ENCODE results near the gene UTP3. TPM values are rescaled to one million over a fixed set of nuclear protein-coding genes. Genes with fewer than 3 reads are reported as not detected.
"Not testable (repeated sequence)": the region's sequence is repeated elsewhere in the genome, so short reads cannot be mapped to it uniquely, and the experiment has no call there.

The UTP3 gene
- total RNA-seq, 1 donor = 14.5 TPM

DNA sequence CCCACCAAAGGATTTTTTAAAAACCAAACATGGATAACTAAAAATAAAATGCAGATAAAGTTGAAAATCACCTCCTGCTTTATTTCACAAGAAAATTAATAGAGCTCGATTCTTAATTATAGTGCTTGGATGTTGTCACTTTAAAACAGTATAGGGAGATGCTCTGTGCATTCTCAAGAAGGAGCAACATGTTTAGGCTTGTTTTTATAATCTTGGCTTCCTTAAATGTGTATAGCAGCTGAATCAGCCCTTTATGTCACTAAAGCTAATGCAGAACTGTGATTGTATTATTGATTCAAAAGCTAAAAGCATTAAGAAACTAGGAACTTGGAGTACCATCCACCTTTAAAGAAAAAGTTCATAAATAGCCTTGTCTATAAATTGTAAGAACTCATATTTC lies 12.9 kb downstream of the UTP3 start:
- H3K9me3 ChIP-seq (ENCODE audit: low read depth, low read length) = no peaks in the 10 kb centered on the region
- no peak overlapping the region for H3K4me2 ChIP-seq (ENCODE audit: insufficient read depth, low read length)
- no peak overlapping the region for H2AFZ ChIP-seq (ENCODE audit: low read length)
- H3K4me3 ChIP-seq (ENCODE audit: insufficient read depth, low read length) = no peak overlapping the region
- H3K79me2 ChIP-seq (ENCODE audit: insufficient read depth, low read length) = no peaks in the 10 kb centered on the region
- TF ChIP-seq, protein P1, sequence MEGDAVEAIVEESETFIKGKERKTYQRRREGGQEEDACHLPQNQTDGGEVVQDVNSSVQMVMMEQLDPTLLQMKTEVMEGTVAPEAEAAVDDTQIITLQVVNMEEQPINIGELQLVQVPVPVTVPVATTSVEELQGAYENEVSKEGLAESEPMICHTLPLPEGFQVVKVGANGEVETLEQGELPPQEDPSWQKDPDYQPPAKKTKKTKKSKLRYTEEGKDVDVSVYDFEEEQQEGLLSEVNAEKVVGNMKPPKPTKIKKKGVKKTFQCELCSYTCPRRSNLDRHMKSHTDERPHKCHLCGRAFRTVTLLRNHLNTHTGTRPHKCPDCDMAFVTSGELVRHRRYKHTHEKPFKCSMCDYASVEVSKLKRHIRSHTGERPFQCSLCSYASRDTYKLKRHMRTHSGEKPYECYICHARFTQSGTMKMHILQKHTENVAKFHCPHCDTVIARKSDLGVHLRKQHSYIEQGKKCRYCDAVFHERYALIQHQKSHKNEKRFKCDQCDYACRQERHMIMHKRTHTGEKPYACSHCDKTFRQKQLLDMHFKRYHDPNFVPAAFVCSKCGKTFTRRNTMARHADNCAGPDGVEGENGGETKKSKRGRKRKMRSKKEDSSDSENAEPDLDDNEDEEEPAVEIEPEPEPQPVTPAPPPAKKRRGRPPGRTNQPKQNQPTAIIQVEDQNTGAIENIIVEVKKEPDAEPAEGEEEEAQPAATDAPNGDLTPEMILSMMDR (IDR thresholded peaks at IDR 0.05; ENCODE audit: extremely low read depth, low read depth, low read length) = no peak
- no peak for DNase-seq (ENCODE audit: insufficient read length, low spot score, missing footprints)
- no peak overlapping the region for H3K27ac ChIP-seq (ENCODE audit: low read depth, low read length)
- no peaks in the 10 kb centered on the region for H4K20me1 ChIP-seq (ENCODE audit: insufficient read depth, low read length)
- peaks cover 10% of the 10 kb centered on the region for H3K4me1 ChIP-seq (ENCODE audit: insufficient read depth, low read length)
- H3K36me3 ChIP-seq (ENCODE audit: insufficient read depth, low read length) = no peaks in the 10 kb centered on the region
- no peaks in the 10 kb centered on the region for H3K27me3 ChIP-seq (ENCODE audit: insufficient read depth, low read length)

DNA sequence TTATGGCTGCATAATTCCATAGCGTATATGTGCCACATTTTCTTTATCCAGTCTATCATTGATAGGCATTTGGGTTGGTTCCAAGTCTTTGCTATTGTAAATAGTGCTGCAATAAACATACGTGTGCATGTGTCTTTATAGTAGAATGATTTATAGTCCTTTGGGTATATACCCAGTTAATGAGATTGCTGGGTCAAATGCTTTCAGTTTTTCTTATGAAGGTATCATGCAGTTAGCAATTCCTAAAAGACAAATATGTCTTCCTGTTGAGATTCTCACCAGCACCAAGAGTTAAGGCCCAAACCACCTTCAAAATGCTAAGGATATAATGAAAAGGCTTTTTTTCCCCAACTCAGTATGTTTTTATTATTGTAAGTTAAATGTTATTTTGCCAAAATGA lies 14.3 kb downstream of the UTP3 start:
- not testable (repeated sequence) for H2AFZ ChIP-seq (ENCODE audit: low read length); H3K9me3 ChIP-seq (ENCODE audit: low read depth, low read length)

DNA sequence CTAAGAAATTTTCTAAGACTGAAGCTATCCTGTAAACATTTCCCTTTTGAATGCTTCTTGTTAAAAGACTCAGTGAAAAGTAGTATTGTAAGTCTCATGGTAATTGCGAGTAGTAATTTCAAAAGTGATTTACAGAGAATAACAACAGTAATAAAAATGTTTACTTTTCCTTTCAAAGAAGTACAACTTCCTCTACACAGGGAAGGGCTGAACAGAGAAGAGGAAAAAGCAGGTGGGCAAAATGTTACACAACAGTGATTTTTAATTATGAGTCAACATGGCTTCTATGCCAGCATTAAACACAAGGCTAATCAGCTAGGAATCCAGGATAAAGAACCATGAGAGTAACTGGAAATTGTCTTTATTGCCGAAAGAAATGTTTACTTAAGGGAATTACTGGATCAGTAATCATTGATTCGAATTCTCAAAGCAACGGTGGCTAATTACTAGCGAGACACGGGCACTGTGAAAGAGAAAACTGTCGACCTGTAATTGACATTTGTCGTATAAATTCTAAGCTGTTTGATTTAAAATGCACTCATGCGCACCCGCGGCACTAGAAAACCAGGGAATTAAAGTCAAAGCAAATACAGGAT lies 15.4 kb downstream of the UTP3 start:
- peak; percentile 71 for DNase-seq (ENCODE audit: insufficient read length, low spot score, missing footprints)
- peak overlapping the region; percentile 79 for H3K4me3 ChIP-seq (ENCODE audit: insufficient read depth, low read length)
- H2AFZ ChIP-seq (ENCODE audit: low read length) = peak overlapping the region; percentile 80
- TF ChIP-seq, protein P1 (IDR thresholded peaks at IDR 0.05; ENCODE audit: extremely low read depth, low read depth, low read length) = no peak
- peaks cover 24% of the 10 kb centered on the region for H3K79me2 ChIP-seq (ENCODE audit: insufficient read depth, low read length)
- H4K20me1 ChIP-seq (ENCODE audit: insufficient read depth, low read length) = peaks cover 3% of the 10 kb centered on the region
- H3K36me3 ChIP-seq (ENCODE audit: insufficient read depth, low read length) = no peaks in the 10 kb centered on the region
- no peaks in the 10 kb centered on the region for H3K9me3 ChIP-seq (ENCODE audit: low read depth, low read length)
- H3K4me1 ChIP-seq (ENCODE audit: insufficient read depth, low read length) = peaks cover 20% of the 10 kb centered on the region
- peak overlapping the region; percentile 90 for H3K27ac ChIP-seq (ENCODE audit: low read depth, low read length)
- no peaks in the 10 kb centered on the region for H3K27me3 ChIP-seq (ENCODE audit: insufficient read depth, low read length)
- peak overlapping the region; percentile 96 for H3K4me2 ChIP-seq (ENCODE audit: insufficient read depth, low read length)

More for the DNA sequence above, 14.3 kb downstream of the UTP3 start:
- H3K79me2 ChIP-seq (ENCODE audit: insufficient read depth, low read length) = peaks cover 13% of the 10 kb centered on the region
- DNase-seq (ENCODE audit: insufficient read length, low spot score, missing footprints); H3K27ac ChIP-seq (ENCODE audit: low read depth, low read length); H4K20me1 ChIP-seq (ENCODE audit: insufficient read depth, low read length); H3K4me2 ChIP-seq (ENCODE audit: insufficient read depth, low read length); H3K36me3 ChIP-seq (ENCODE audit: insufficient read depth, low read length); H3K4me3 ChIP-seq (ENCODE audit: insufficient read depth, low read length); H3K27me3 ChIP-seq (ENCODE audit: insufficient read depth, low read length): not testable (repeated sequence)
- H3K4me1 ChIP-seq (ENCODE audit: insufficient read depth, low read length) = peaks cover 20% of the 10 kb centered on the region

DNA sequence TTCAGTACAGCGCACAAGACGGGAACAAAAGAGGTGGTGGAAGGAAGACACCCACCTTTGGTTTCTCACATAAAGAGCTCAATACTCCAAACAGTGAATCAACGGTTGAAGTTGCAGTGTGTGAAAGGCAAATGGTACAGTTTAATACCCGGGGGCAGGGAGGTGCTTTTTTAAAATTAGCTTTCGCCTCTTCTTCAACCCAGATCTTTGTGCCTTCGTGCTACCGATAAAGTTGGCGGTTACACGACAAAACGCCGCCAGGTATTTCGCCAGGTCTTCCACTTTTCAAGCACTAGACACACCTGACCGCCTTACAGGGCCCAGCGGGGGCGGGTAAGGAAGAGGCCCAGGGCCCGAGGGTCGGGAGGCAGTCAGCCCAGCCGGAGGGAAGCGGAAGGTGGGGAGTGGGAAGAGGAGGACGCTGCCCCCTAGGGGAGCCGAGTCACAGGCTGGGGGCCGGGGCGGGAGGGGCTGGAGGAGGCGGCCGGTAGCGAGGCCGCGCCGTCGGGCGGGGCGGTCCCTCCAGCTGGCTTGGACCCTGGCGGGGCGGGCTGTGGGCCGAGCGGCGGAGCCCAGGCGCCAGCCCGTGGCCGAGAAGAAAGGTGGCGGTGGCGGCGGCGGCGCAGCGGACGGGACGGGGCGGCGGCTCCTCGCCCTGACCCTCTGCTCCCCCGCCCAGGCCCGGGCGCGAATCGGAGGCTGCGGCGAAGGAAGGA lies 16.0 kb downstream of the UTP3 start:
- Histone ChIP-seq H3K4me1 (ENCODE audit: insufficient read depth, low read length) (peaks cover 25% of the 10 kb centered on the region), H3K79me2 (ENCODE audit: insufficient read depth, low read length) (peaks cover 31% of the 10 kb centered on the region), H4K20me1 (ENCODE audit: insufficient read depth, low read length) (peaks cover 3% of the 10 kb centered on the region), H3K4me2 (ENCODE audit: insufficient read depth, low read length) (peak overlapping the region; percentile 96), H2AFZ (ENCODE audit: low read length) (peak overlapping the region; percentile 80), H3K4me3 (ENCODE audit: insufficient read depth, low read length) (peak overlapping the region; percentile 79), H3K27ac (ENCODE audit: low read depth, low read length) (peak overlapping the region; percentile 90), H3K36me3 (ENCODE audit: insufficient read depth, low read length) (no peaks in the 10 kb centered on the region), H3K27me3 (ENCODE audit: insufficient read depth, low read length) (no peaks in the 10 kb centered on the region), H3K9me3 (ENCODE audit: low read depth, low read length) (no peaks in the 10 kb centered on the region)
- TF ChIP-seq, protein P1 (IDR thresholded peaks at IDR 0.05; ENCODE audit: extremely low read depth, low read depth, low read length) = no peak
- peak; percentile 95 for DNase-seq (ENCODE audit: insufficient read length, low spot score, missing footprints)
